Ovary (tissue), 9 donors: Measurements from ENCODE around the gene GPX6. TPM values are rescaled to one million over a fixed set of nuclear protein-coding genes. Genes with fewer than 3 reads are reported as not detected.

Source experiments
- DNase-seq, 5 donors: peaks; one replicate each; pipeline ENCODE4 v3.0.0-alpha.2; 2019 to 2020
- H3K27ac ChIP-seq, 2 donors: fragments of 200-600 bp; one replicate each; pipeline versions ENCODE4 v1.5.1 to v1.8.0; 2019 to 2022
- H3K27me3 ChIP-seq: fragments of 200-600 bp; one replicate; pipeline ENCODE4 v1.8.0; 2022
- H3K36me3 ChIP-seq: fragments of 200-600 bp; sonication (generic); one replicate; pipeline ENCODE4 v1.5.1; 2019
- H3K4me1 ChIP-seq: one replicate; pipeline ENCODE4 v1.8.1; 2013; ENCODE audit warnings: mild to moderate bottlenecking, moderate library complexity; ENCODE audit not compliant: insufficient read depth
- H3K4me3 ChIP-seq: fragments of 200-600 bp; sonication (generic); one replicate; pipeline ENCODE4 v1.5.1; 2017
- H3K9me3 ChIP-seq, 2 donors: fragments of 200-600 bp in 1 of 2; sonication (generic) in 1 of 2; one replicate each; pipeline versions ENCODE4 v1.5.1 to v1.8.1; 2013 to 2019; ENCODE audit warnings: mild to moderate bottlenecking in 1 of 2, moderate library complexity in 1 of 2
- CTCF ChIP-seq, 3 donors: fragments of 450-650 bp in 2 of 3; fragments of 200-600 bp in 1 of 3; IDR thresholded peaks; one replicate each; pipeline versions ENCODE4 v1.5.1 to v1.8.0; 2016 to 2022; ENCODE audit warnings: antibody characterized with exemption in 3 of 3, mild to moderate bottlenecking in 1 of 3
- EP300 ChIP-seq: sonication (generic); formaldehyde crosslinking; IDR thresholded peaks from one replicate; pipeline ENCODE4 v1.6.1; 2017; ENCODE audit warnings: antibody characterized with exemption
- POLR2A ChIP-seq: fragments of 450-650 bp; IDR thresholded peaks from one replicate; pipeline ENCODE4 v1.6.1; 2017; ENCODE audit warnings: antibody characterized with exemption, mild to moderate bottlenecking, moderate library complexity
- WGBS, 3 donors: extraction: QIAGEN DNeasy Blood & Tissue Kit in 1 of 3; methylation state at CpG; one replicate each; pipeline versions ENCODE4 v1.1.5 to v1.1.7; 2013 to 2017; 5-methylcytosine and 5-hydroxymethylcytosine counted together
- intact Hi-C, 4 donors: fragments of 100-400 bp; cut with DNase I; formaldehyde crosslinking; loops; one replicate each; pipeline versions ENCODE4 v1.11.0 to v1.15.1; 2022 to 2023
- polyA plus RNA-seq, 2 donors: library from polyadenylated mRNA; stranded (reverse); fragments of 200-250 nt in 1 of 2; fragments of 350-450 nt in 1 of 2; fragmentation: Illumina TruSeq in 1 of 2; extraction: RNeasy Lipid Tissue Mini Kit (QIAGEN cat#74804) in 1 of 2; gene quantifications; one replicate each; pipeline ENCODE4 v1.2.3, GENCODE V29; 2013 to 2014
- total RNA-seq, 7 donors: library from RNA; depleted of rRNA in 2 of 7; stranded (reverse); fragments of >200 nt in 2 of 7; fragmentation: NEBNext Ultra II Directional in 3 of 7; extraction: Animal tissue kit (Norgen Biotek cat#: 25700) in 3 of 7; gene quantifications; one replicate each; pipeline versions ENCODE4 v1.1.0 to v1.2.4, GENCODE V29; 2016 to 2023
- donor health status: DM: no; HTN: no; CAD: no; lungs with moderate emphysema.
- donor health status: DM: no; HTN: no; CAD: no.
- donor health status: Bipolar disorder and iron deficiency.
- donor health status: DM: yes; HTN: yes; CAD: no.
- donor health status: DM: no; HTN: no; CAD: no.
- donor health status: DM: yes; HTN: yes; CAD: no.

Gene GPX6
- total and polyA plus RNA-seq, 9 donors, result not detected

- H3K4me3 ChIP-seq, result no peak overlapping the region
- WGBS, 3 donors, result 67 to 89% (median 80%) methylated on average over 1 of the region's 1 CpG
- TF ChIP-seq EP300, result no peak
- no peak for TF ChIP-seq CTCF (IDR thresholded peaks at IDR 0.05)
- TF ChIP-seq POLR2A, result no peak
- intact Hi-C loops, result no loop called here
- no peak overlapping the region for H3K27ac ChIP-seq
- no peaks in the 10 kb centered on the region for H3K36me3 ChIP-seq
- no peaks in the 10 kb centered on the region for H3K9me3 ChIP-seq
- DNase-seq, result no peak
- no peaks in the 10 kb centered on the region for H3K27me3 ChIP-seq
- no peaks in the 10 kb centered on the region for H3K4me1 ChIP-seq
These were observed 18.3 kb downstream of the GPX6 start for GRCh38 chr6:28497306-28497705.

- WGBS, 3 donors, result 42 to 53% (median 48%) methylated on average over 2 of the region's 2 CpGs
- DNase-seq, result no peak
- H3K4me1 ChIP-seq, result no peaks in the 10 kb centered on the region
These were observed 19.4 kb downstream of the GPX6 start for GRCh38 chr6:28496099-28496779.

GRCh38 chr6:28491984-28492317, 23.6 kb downstream of the GPX6 start:
- Histone ChIP-seq H3K4me3 (no peak overlapping the region), H3K27me3 (no peaks in the 10 kb centered on the region), H3K4me1 (peaks cover 1% of the 10 kb centered on the region), H3K27ac (no peak overlapping the region), H3K36me3 (no peaks in the 10 kb centered on the region), H3K9me3 (no peaks in the 10 kb centered on the region)
- no peak for DNase-seq
- TF ChIP-seq CTCF (IDR thresholded peaks at IDR 0.05) (no peak), POLR2A (no peak), EP300 (no peak)
- 53 to 62% (median 55%) methylated on average over 3 of the region's 3 CpGs for WGBS, 3 donors
- intact Hi-C loops, result no loop called here

More at GRCh38 chr6:28496099-28496779, 19.4 kb downstream of the GPX6 start:
- no peaks in the 10 kb centered on the region for H3K27me3 ChIP-seq
- H3K27ac ChIP-seq, result no peak overlapping the region
- no peaks in the 10 kb centered on the region for H3K9me3 ChIP-seq
- TF ChIP-seq EP300 (no peak), POLR2A (no peak), CTCF (IDR thresholded peaks at IDR 0.05) (no peak)
- intact Hi-C loops, result no loop called here
- H3K36me3 ChIP-seq, result no peaks in the 10 kb centered on the region
- H3K4me3 ChIP-seq, result no peak overlapping the region

- Histone ChIP-seq H3K4me1 (peaks cover 1% of the 10 kb centered on the region), H3K4me3 (peak overlapping the region; percentile 43), H3K36me3 (no peaks in the 10 kb centered on the region), H3K27ac (peak overlapping the region; percentile 80 to 84), H3K9me3 (no peaks in the 10 kb centered on the region), H3K27me3 (no peaks in the 10 kb centered on the region)
- TF ChIP-seq EP300, result no peak
- DNase-seq, result peak in 4 of 5 donors; percentile 42 to 49 (median 45)
- 4 to 6% (median 5%) methylated on average over 23 of the region's 23 CpGs for WGBS, 3 donors
- intact Hi-C loops, result no loop called here
These were observed 25.2 kb downstream of the GPX6 start for GRCh38 chr6:28490205-28490890.
